Inflammatory macrophage (primary cell): ENCODE results near the gene CORO1C.
"Not testable (repeated sequence)": the region's sequence is repeated elsewhere in the genome, so short reads cannot be mapped to it uniquely, and the experiment has no call there.

Source experiments
- DNase-seq, 2 donors: peaks; one replicate each; pipeline ENCODE4 v3.0.0-alpha.2; 2020 to 2022

Gene CORO1C

DNA sequence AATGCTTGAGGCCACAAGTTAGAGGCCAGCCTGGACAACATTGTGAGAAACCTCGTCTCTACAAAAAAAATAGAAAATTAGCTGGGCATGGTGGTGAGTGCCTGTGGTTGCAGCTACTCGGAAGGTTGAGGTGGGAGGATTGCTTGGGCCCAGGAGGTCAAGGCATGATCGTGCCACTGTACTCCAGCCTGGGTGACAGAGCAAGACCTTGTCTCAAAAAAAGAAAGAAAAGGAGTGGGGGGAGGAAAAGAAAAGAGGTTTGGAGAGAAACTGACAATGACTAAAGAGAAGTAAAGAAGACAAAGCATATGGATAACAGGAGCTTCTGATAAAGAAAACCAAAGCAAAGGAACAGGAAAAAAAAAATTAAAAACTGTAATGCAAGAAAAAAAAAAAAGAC lies 60.2 kb downstream of the CORO1C start:
- DNase-seq: no peak

DNA sequence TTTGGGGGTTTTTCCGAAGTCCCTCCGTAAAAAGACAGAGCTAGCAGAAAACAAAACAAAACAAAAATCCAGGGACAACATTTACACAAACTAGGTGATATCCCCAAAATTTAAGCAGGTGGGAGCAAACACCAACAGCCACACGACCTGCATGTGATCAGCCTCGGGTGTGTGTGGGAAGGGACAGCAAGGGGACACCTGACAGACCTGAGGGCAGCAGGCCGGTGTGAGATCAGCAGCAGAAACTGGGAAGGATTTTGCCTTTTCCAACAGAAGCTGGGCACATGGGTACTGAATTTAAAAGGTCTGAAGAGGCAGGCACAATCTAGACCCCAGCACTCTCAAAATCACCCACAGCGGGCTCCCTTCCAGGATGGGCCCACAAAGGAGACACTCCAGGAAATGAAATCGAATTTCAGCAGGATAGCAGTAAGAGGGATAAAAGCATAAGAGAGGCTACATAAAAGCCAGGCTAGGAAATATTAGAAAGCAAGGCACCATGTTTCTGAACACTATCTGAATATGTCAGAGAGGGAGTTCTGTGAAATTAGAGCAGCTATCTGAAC lies 61.2 kb downstream of the CORO1C start:
- DNase-seq: peak in 1 of 2 donors; percentile 51

DNA sequence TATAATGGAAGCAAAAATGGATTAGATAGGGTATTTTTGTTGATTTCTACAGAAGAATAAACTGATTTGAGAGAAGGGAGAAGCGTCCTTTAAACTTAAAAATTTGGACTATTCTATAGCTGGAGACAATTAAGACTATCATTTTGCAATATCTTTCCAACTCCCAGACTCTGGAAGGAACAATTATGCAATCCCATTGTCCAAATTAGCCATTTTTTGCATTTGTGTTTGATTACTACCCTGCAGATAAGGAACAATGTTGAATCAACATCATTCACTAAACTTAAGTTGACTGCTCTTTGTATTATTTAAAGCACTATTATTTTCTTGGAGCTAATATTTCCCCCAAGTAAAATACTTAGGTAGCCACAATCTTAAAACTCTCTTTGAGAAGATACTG lies 62.8 kb downstream of the CORO1C start:
- no peak for DNase-seq

DNA sequence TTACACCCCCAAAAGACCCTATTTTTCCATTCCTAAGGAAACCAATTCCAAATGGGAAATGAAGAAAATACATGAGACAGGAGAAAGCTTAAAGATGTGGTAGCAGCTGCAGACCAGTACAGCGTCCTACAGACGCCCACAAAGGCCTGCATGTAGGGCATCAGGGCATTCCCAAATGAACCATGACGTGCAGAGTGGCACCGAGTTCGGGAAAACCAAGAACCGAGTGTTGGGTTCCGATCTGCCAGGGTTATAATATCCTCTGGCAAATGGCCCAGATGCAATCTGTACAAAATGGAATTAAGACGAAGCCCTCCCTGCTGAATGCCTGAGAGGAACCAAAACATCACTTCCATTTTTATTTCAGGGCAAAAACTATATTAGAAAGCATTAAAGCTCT lies 63.3 kb downstream of the CORO1C start:
- DNase-seq: no peak

DNA sequence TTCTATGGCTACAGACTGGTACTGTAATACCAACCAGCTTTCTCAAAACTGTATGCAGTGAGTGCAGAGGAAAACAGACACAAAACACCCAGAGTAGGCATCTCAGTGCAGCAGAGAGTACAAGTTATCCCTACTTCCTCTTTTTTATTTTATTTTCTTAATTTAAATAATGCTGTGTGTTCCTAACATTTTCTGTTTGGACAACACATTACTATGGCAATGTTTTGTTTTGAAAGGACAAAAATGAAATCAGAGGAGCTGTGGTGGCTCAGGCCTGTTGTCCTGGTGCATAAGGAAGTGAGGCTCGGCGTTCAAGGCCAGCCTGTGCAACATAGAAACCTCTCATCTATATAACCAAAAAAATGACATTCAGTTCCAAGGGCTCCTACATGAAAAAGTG lies 64.0 kb downstream of the CORO1C start:
- DNase-seq: peak; percentile 55 to 73

DNA sequence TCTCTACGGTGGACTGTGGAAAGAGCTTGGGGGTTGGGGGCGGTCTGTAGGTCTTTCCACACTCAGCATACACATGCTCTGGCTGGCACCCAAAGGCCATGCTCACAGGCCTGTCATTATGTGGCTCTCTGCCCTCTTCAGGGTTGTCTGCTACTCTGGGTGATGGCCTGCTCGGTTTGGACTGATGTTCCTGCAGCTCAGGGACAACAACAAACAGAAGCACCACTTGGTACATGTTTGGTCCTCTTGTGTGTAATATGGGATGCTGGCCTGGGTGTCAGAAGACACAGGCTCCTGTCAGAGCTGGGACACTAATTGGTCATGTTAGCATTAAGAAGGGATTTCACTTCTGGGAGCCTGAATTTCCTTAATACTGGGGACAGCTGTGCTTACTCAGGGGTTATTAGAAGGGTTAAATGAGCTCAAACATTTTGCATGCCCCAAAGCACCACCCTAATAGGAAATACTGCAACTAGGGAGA lies 64.9 kb downstream of the CORO1C start:
- DNase-seq: peak in 1 of 2 donors; percentile 43

DNA sequence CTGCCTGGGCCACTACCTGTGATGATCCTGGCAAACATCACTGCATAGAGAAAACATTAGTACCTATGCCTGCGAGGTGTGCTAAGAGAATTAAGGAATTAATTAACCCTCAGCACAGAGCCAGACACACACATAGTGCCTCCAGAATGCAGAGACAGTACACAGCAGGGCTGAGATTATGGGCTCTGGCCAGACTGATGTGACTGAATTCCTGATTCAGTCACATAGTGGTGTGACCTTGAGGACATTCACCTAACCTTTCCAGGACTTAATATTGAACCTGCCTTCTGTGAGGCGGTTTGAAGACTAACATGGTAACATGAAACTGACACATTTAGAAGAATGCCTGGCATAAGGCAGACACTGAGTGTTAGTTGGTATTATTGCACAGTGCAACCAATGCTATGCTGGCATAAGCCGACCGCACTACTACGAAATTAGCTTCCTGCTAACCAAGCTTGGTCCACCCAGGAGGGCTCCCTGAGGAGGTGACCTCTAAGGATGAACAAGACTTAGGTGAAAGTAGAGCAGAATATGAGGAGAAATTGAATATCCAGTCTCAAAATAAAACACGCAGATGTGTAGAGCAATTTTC lies 65.6 kb downstream of the CORO1C start:
- no peak for DNase-seq

DNA sequence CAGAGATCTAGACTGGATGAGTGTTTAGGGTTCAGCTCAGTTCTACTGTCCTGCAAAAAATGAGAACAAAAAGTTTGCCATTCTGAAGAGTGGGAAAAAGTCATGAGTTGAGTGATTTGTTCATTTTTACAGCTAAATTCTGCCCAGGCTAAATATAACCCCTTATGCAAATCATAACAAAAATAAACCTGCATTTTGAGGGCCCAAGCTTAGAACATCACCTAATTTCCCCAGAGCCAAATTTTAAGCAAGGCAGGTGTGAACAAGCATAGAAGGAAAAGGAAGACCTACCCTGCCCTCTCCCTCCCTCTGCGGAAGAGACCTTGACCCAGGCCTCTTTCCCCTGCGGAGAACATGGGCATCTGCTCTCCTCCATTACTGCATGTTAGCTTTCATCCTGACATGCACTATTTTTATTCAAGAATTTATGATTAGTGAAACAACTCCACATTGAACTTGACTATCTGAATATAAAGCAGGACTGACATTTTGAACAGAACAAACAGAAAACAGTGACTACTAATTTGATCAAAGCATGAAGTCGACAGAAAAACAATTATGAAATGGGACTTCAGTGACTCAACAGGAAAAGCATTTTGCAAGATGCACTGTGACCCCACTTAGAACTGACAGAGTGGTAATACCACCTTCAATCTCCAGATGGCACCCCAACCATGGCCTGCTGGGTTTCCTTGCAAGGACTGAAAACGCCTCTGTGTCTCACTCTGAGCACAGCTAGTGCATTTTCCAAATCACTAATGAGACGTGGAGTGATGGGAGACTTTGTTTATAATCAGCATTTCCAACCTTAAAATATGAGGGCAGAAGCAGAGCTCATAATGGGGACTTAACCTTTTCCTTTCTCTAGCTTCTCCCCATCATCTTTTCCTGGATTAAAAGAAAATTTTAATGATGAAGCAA lies 66.7 kb downstream of the CORO1C start:
- peak; percentile 95 to 98 for DNase-seq

DNA sequence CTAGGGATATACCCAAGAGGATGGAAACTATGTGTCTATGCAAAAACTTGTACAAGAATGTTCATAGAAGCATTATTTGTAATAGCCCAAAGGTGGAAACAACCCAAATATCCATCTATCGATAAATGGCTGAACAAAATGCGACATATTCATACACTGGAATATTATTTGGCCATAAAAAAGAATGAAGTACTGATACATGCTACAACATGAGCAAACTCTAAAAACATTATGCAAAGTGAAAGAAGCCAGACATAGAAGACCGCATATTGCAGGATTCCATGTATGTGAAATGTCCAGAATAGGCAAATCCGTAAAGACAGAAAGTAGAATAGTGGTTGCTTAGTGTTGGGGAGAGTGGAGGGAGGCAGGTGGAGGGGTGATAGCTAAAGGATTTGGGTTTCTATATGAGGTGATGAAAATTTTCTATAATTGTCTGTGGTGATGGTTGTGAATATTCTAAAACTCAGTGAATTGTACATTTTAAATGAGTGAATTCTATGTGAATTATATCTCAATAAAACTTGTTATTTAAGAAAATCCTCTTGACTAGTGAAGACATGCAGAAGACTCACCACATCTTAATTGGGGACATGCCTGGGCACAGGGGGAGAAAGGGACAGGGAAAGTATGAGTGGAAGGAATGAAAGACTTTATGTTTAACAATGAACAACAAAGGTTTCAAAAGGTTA lies 67.8 kb downstream of the CORO1C start:
- no peak for DNase-seq

DNA sequence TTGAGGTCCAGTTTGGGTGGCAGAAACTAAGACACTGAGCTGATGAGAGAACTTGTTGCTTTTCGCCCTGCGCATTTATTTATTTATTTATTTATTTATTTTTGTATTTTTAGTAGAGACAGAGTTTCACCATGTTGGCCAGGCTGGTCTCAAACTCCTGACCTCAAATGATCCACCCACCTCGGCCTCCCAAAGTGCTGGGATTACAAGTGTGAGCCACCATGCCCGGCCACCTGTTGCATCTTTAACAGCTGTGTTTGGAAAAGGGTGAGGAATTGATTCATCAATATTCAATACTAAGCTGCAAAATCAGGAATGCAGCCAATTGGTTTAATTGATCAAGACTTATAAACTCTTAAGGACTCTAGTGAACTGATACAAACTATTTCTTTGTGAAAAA lies 73.2 kb downstream of the CORO1C start:
- DNase-seq: not testable (repeated sequence)

DNA sequence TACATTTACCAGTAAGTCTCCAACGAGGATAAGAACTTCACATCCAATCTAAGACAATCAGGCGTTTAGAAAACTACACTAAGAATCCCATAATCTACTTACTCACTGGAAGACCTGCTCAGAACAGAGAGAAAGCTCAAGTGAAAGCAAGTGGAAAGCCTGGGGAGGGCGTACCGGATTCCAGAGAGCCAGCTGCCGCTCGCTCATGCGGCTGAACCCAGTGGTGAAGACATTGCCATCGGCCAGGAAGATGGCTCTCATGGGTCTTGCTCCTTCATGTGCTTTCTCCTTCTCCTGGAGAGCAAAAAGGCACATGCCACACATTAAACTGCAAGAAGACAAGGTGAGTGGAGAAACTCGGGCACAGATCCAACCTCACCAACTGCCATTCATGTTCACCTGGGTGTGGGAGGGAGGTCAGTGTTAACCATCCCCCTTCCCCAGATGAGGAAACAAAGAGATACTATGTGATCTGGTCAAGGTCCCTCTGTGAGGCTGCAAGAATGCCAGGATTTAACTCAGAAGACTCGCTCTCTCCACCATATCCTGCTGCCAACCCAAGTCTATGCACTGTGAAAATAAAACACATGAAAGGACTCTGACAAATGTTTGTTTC lies 74.1 kb downstream of the CORO1C start:
- DNase-seq: no peak

DNA sequence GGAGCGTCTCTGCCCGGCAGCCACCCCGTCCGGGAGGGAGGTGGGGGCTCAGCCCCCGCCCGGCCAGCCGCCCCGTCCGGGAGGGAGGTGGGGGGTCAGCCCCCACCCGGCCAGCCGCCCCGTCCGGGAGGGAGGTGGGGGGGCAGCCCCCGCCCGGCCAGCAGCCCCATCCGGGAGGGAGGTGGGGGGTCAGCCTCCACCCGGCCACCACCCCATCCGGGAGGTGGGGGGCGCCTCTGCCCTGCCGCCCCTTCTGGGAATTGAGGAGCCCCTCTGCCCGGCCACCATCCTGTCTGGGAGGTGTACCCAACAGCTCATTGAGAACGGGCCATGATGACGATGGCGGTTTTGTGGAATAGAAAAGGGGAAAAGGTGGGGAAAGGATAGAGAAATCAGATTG lies 75.1 kb downstream of the CORO1C start:
- DNase-seq: not testable (repeated sequence)

DNA sequence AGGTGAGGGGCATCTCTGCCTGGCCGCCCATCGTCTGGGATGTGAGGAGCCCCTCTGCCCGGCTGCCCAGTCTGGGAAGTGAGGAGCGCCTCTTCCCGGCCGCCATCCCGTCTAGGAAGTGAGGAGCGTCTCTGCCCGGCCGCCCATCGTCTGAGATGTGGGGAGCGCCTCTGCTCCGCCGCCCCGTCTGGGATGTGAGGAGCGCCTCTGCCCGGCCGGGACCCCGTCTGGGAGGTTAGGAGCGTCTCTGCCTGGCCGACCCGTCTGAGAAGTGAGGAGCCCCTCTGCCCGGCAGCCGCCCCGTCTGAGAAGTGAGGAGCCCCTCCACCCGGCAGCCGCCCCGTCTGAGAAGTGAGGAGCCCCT lies 75.5 kb downstream of the CORO1C start:
- DNase-seq: not testable (repeated sequence)

DNA sequence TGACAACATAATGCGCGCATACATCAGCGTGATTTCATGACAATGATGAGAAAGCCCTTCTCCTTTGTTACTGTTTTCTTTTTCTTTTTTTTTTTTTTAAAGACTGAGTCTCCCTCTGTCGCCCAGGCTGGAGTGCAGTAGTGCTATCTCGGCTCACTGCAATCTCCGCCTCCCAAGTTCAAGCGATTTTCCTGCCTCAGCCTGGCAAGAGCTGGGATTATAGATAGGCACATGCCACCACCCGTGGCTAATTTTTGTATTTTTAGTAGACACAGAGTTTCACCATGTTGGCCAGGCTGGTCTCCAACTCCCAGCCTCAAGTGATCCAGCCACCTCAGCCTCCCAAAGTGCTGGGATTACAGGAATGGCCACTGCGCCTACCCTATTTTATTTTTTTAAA lies 76.7 kb downstream of the CORO1C start:
- not testable (repeated sequence) for DNase-seq

DNA sequence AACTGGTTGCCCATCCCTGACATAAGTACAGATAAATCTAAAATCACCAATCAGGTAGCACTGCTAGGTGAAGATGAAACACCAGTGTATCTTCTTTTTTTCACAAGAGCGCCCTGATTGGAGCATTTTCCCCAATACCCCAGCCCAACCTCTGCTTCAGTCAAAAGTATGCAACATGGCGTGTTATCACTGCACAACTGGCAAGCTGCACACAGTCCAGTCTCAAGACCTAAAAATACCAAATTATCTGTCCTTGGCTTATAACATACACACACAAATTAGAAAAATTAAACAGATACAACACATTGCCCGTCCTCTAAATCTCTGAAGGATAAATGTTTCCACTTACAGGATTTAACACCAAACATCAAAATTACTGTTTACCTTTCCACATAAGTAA lies 77.4 kb downstream of the CORO1C start:
- no peak for DNase-seq

DNA sequence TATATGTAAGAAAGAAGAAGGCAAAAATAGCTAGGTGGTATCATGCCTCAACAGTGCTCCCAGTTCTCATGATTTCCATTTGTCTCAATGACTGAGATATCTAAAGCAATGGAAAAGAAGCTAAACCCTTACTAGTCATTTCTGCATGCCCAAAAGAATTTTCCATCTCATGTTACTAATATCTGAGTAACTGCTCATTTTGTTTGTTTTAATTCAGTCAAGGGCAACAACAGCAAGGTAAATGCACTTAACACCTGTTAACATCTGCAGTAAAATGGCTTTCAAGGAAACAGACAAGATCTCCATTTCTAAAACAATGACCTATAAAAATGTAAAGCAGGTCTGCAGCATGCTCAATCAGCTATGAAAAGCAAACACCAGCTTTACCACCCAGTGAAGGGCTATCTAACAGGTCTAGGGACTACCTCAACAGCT lies 78.2 kb downstream of the CORO1C start:
- no peak for DNase-seq

DNA sequence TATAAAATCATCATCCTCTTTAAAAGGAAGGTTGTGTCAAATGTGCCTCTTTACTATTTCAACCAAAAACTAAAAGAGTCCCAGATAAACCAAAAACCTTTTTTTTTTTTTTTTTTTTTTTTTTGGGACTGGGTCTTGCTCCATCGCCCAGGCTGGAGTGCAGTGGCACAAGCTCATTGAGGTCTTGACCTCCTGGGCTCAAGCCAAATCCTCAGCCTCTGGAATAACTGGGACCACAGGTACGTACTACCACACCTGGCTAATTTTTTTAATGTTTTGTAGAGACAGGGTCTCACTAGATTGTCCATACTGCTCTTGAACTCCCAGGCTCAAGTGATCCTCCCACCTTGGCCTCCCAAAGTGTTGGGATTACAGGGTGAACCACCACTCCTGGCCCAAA lies 81.2 kb downstream of the CORO1C start:
- DNase-seq: no peak

DNA sequence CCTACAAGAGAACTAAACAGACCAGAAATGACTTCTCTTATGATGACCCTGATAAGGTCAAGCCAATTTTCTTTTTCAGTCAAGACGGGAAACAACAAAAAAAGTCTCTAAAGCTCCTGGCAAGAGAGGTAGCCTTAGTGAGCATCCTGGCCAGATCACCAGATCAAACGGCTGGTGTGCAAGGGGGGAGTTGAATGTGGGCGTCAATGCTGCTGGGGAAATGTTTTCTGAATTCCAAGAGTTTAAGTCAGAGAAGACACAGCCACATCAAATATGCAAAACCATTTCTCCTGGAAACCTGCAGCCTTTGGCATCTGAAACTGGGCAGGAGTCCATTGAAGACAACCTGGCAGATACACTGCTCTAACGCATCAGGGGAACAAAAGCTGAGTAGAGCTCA lies 81.6 kb downstream of the CORO1C start:
- DNase-seq: no peak

DNA sequence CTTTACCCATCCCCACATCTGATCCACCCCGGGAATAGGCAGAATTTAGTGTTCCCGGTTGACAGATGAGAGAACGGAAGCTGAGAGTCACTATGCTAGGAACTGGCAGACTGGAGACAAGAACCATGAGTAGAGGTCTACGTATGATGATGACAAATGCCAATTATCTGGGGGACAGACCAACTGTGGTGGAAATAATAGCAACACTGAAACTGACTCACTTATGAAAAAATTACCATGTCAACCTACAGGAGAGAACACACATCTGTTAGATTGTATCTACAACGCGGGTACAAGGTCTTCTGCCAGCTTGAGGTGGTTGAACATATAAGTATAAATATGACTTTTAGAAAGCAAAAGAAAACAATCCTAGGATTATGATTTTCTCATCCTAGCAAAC lies 82.2 kb downstream of the CORO1C start:
- no peak for DNase-seq

DNA sequence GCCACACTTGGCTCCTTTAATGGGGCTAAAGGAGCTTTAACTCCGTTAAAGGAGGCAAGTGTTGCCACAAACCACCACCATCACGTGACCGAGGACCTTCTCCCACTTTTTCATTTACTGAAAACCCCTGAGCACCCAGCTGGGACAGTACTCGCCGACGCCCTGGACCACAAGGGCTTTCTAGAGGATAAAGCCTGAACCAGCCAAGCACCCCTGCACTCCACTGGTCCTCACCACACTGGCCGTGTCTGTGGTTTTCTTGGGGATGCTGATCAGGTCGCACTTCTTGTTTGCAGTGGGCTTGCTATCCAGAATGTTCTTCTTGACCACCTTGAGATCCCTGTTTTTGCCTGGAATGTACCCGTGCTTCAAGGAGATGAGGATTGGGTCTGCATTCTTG lies 82.9 kb downstream of the CORO1C start:
- no peak for DNase-seq

DNA sequence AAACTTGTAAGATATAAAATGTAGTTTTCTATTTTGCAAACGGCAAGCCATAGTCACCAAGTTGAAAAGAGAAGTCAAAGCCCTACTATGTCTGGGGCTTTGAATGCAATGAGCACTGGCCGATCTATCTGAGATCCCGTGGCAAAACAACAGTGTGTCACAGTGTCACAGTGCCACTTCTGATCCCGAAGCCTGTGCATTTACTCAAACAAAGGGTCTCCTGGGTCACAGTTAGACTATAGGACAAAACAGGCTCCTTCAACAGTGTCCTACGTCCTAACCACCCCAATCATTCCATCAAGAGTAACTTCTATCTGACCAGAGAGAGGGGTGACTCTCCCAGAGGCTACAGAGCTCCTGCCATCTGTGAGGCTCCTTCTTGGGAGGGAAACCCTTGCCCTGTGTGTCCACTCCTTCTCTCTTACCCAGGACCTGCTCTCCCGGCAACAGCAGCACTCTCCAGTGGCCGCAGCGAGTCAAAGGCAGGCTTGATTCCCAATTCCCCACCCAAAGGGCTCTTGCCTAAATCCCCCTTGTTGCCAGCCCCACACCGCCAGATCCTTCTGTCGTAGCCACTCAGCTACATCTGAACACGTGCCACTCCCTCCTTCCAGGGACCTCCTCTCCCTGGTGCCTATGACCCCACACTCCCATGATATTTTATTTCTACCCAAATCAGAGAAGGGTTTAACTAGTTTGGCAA lies 83.6 kb downstream of the CORO1C start:
- no peak for DNase-seq
